NCI-H1930 (cell line): ENCODE measurements around the gene CTSS.
A peak's percentile ranks its signal among the peaks of the same experiment; 100 is the strongest.

Source experiments
- DNase-seq, 2 experiments: peaks; one replicate each; lab custom pipeline; 2025; lab: John Stamatoyannopoulos, UW

Gene CTSS

GRCh38 chr1:150696995-150697927, 68.3 kb downstream of the CTSS start, which contains the start of gene GOLPH3L:
TSS of gene GOLPH3L (minus strand) at chr1:150697154. CDS start at chr1:150694838, 2,316 bp downstream.
- peak; percentile 98 to 99 for DNase-seq

- no peak for DNase-seq
Observed at GRCh38 chr1:150696590-150696989, 69.0 kb downstream of the CTSS start.

GRCh38 chr1:150696162-150696561, 69.4 kb downstream of the CTSS start:
- no peak for DNase-seq

- no peak for DNase-seq
Observed at GRCh38 chr1:150695561-150695960, 70.0 kb downstream of the CTSS start.

GRCh38 chr1:150692720-150693119, 72.9 kb downstream of the CTSS start:
- DNase-seq = no peak

GRCh38 chr1:150688763-150689162, 76.8 kb downstream of the CTSS start:
- no peak for DNase-seq

- DNase-seq = no peak
Observed at GRCh38 chr1:150686275-150686674, 79.3 kb downstream of the CTSS start.

- no peak for DNase-seq
Observed at GRCh38 chr1:150683914-150684313, 81.7 kb downstream of the CTSS start.
